Epithelial cell of esophagus (primary cell): ENCODE results near the gene KRT13.

ENCODE experiments used
- DNase-seq: peaks from one replicate; pipeline ENCODE4 v3.0.0; 2010; ENCODE audit warnings: low read depth
- H3K4me3 ChIP-seq: 2 replicates; pipeline ENCODE4 v1.5.1; 2011; ENCODE audit warnings: mild to moderate bottlenecking, low read length, control low read depth
- TF ChIP-seq, protein P1 (sequence below): IDR thresholded peaks from 2 replicates; pipeline ENCODE4 v1.5.1; 2011; ENCODE audit warnings: low read depth, mild to moderate bottlenecking, low read length, control low read depth, inconsistent platforms; ENCODE audit not compliant: insufficient read depth; ENCODE audit errors: missing control alignments

The KRT13 gene

DNA sequence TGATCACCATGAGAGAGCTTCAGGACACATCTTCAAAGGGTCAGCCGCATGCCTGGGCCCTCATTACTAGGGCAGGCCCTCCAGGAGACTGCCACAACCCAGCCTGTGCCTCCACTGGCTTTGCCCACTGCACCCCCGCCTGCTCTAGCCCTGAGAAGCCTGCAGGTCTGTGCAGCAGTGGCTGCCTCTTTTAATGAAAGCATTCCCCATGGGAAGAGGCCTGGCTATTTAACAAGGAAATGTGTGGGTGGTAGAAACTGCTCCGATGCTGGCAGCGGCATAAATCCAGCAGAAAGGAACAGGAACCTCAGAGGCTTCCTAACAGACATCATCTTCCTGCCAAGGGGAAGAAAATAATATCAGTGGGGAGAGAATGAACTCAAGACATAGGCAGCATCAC is 37.9 kb downstream of the KRT13 start:
- TF ChIP-seq, protein P1, sequence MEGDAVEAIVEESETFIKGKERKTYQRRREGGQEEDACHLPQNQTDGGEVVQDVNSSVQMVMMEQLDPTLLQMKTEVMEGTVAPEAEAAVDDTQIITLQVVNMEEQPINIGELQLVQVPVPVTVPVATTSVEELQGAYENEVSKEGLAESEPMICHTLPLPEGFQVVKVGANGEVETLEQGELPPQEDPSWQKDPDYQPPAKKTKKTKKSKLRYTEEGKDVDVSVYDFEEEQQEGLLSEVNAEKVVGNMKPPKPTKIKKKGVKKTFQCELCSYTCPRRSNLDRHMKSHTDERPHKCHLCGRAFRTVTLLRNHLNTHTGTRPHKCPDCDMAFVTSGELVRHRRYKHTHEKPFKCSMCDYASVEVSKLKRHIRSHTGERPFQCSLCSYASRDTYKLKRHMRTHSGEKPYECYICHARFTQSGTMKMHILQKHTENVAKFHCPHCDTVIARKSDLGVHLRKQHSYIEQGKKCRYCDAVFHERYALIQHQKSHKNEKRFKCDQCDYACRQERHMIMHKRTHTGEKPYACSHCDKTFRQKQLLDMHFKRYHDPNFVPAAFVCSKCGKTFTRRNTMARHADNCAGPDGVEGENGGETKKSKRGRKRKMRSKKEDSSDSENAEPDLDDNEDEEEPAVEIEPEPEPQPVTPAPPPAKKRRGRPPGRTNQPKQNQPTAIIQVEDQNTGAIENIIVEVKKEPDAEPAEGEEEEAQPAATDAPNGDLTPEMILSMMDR, result no peak
- DNase-seq, result no peak

GRCh38 chr17:41466988-41467387 is 38.4 kb downstream of the KRT13 start, which contains the start of gene KRT32:
KRT32 (minus strand) TSS chr17:41467386; CDS start chr17:41467325, 61 bp downstream.
- DNase-seq, result no peak
- H3K4me3 ChIP-seq, result no peak within 1 kb of the TSS
- TF ChIP-seq, protein P1, result no peak

More for the DNA sequence above, 37.9 kb downstream of the KRT13 start:
- no peak overlapping the region for H3K4me3 ChIP-seq

DNA sequence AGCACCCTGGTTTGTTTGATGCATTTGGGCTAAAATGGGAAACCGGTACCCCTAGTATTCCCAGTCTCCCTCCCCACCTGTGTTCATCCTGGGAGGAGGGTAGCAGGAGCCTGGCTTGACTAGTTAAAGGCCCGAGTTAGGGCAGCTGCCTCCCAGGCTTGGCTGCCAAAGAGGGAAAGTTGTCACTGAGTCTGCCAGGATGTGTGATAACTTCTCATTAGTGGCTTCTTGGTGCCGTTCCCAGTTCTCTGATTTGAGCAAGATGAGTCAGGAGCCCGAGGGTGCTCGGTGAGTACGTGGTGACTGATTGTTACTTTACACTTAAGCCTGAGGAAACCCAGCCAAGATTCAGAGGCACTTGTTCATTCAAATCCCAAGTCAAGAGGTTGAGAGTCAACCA is 40.7 kb downstream of the KRT13 start:
- no peak overlapping the region for H3K4me3 ChIP-seq
- TF ChIP-seq, protein P1, result no peak
- DNase-seq, result peak; percentile 98

- H3K4me3 ChIP-seq, result no peak overlapping the region
- no peak for DNase-seq
- TF ChIP-seq, protein P1, result no peak
Measured at GRCh38 chr17:41464173-41464572, 41.2 kb downstream of the KRT13 start.

- TF ChIP-seq, protein P1, result no peak
- no peak for DNase-seq
- no peak overlapping the region for H3K4me3 ChIP-seq
Measured at GRCh38 chr17:41463746-41464145, 41.7 kb downstream of the KRT13 start.

DNA sequence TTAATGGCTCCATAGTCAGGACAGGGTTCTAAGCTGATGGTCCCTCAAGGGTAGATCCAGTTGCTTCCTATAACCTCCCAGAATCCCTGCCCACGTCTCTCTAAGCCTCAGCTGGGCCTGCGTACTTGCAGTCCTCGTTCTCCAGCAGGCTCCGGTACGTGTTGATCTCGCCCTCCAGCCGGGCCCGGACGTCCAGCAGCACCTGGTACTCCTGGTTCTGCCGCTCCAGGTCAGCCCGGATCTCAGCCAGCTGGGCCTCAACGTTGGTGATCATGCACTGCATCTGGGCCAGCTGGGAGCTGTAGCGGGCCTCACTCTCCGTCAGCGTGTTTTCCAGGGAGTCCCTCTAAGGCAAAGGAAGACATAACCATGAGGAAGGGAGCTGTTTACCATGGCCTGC is 42.7 kb downstream of the KRT13 start:
- TF ChIP-seq, protein P1, result no peak
- no peak for DNase-seq
- H3K4me3 ChIP-seq, result no peak overlapping the region

GRCh38 chr17:41457676-41458075 is 47.7 kb downstream of the KRT13 start:
- no peak overlapping the region for H3K4me3 ChIP-seq
- TF ChIP-seq, protein P1, result no peak

More at GRCh38 chr17:41457676-41458075, 47.7 kb downstream of the KRT13 start:
- peak; percentile 13 for DNase-seq
